NCI-H1436 treated with DMSO at 0.1 percent for 48 hours (cell line): ENCODE data around the gene IPO11.
"Not testable (repeated sequence)": the region's sequence is repeated elsewhere in the genome, so short reads cannot be mapped to it uniquely, and the experiment has no call there.

Source experiments
- DNase-seq: peaks from one replicate; lab custom pipeline; 2025; lab: John Stamatoyannopoulos, UW

The IPO11 gene

DNA sequence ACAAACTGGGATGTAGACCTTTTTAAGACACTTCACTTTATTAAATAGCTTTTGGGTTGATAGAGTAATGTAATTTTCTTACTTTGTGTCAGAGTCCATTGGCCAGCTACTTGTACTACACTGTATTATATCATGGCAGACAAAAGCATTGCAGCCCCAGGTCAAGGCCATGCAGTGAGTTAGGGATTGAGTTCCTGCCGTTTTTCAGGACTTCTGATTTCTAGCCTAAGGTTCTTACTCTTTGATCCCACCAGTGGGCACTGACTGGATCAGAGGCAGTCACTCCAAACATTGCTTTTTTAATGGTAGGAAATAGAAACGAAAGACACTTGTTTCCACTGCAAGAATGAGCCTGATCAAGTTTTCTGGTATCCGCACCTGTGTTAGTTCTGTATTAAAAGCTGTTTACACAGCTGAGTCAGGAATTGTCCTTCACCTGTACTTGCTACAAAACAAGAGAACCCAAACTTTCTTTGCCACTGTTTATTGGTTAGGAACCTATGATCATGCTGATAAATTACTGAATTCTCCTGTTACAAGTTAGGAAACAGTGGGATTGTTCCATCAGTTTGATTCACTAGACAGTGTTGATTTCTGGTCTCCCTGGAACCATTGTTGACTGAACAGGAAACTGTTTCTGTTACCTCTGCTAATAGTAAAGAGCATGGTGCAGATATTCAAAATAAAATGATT lies 188.1 kb downstream of the IPO11 start:
- no peak for DNase-seq

DNA sequence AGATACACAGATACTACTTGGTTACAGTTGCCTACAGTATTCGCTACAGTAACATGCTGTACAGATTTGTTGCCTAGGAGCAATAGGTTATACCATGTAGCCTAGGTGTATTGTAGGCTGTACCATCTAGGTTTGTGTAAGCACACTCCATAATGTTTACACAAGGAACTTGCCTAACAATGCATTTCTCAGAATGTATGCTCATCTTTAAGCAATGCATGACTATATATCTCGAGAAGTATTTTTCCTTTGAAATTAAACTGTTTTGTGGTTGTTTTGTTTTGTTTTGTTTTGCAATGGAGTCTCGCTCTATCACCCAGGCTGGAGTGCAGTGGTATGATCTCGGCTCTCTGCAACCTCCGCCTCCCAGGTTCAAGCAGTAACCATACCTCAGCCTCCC lies 191.4 kb downstream of the IPO11 start:
- no peak for DNase-seq

DNA sequence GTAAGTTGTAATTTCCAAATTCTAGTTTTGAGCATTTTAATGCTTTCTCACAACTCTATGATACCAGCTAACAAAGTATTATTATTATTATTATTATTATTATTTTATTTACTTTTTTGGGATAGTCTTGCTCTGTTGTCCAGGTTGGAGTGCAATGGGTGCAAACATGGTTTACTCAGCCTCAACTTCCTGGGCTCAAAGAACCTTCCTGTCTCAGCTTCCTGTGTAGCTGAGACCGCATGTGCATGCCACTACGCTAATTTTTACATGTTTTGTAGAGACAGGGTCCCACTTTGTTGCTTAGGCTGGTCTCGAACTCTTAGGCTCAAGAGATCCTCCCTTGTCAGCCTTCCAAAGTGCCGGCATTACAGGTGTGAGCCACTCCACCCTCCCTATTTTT lies 193.1 kb downstream of the IPO11 start:
- DNase-seq = no peak

DNA sequence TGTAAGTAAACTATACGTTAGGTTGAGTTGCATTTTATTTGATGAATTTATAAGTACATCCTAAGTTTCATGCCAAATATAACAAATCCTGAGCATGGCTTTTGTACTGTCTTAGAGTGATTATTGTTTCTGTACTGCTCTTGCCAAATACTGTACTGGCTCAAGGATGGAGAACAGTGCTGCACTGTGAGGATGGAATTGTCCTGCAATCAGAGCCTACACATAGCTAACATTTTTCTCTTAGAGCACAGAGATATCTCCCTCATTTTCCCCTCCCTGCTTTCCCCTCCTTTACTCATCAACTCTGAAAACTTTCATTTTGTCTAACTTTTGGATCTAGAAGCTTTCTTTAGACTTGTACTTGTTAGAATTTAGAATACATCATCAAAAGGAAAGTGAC lies 194.3 kb downstream of the IPO11 start:
- no peak for DNase-seq

- no peak for DNase-seq
Measured at GRCh38 chr5:62607615-62608014, 195.1 kb downstream of the IPO11 start.

GRCh38 chr5:62608529-62609511 lies 196.3 kb downstream of the IPO11 start:
- DNase-seq = no peak

GRCh38 chr5:62614355-62614754 lies 201.8 kb downstream of the IPO11 start:
- no peak for DNase-seq

DNA sequence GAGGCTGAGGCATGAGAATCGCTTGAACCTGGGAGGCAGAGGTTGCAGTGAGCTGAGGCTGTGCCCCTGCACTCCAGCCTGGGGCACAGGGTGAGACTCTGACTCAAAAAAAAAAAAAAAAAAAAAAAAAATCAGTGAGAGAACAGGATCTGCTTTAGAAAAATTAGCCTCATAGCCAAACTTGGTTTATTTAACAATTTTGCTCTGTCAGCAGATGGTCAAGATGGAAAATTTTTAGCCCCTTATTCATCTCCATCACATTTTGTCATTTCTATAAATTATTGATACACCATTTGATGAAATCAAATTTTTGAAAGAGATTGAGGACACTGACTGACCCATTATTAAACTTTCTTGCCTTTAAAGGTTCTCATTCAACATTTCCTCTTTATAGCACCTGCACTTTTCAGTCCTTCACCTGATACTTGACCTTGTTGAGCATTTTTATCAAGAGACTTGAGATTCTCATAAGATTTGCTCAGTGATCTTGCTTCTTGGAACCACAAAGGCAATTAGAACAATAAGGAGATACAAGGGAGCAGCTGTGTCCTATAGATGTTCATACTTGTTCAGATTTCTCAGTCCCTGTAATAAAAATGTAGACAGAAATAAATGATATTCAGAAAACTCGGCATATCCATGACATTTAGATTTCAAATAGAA lies 204.2 kb downstream of the IPO11 start:
- no peak for DNase-seq

- no peak for DNase-seq
Measured at GRCh38 chr5:62617943-62618342, 205.4 kb downstream of the IPO11 start.

- DNase-seq = no peak
Measured at GRCh38 chr5:62620761-62621160, 208.2 kb downstream of the IPO11 start.

DNA sequence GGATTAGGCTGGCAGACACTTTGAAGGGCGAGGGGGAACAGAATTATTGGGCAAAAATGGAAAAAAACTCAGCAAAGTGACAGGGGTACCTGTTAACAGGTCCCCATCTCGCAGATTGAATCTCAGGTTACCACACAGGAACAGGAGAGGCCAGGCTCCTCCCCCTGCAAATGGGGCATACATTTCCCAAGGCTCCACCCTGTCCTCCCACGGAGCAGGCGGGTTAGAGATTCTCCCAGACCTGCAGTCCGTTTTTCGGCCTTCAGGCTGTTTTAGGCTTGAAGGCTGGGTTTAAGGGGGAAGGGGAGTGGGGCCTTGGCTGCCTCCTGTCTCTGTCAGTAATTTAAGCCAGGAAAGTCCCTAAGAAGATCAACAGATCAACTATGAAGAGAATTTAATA lies 208.7 kb downstream of the IPO11 start:
- no peak for DNase-seq

DNA sequence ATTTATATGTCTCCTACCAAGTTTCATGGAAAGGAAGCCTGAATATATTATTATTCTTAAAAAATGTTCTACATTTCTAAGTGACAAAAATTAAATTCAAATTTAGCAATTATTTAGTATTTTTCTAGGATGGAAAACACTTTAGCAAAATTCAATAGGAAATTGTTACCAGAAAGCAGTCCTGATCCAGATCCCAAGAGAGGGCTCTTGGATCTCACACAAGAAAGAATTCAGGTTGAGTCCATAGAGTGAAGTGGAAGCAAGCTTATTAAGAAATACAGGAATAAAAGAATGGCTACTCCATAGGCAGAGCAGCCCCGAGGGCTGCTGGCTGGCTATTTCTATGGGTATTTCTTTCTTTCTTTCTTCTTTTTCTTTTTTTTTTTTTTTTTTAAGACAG lies 210.7 kb downstream of the IPO11 start:
- DNase-seq = no peak

DNA sequence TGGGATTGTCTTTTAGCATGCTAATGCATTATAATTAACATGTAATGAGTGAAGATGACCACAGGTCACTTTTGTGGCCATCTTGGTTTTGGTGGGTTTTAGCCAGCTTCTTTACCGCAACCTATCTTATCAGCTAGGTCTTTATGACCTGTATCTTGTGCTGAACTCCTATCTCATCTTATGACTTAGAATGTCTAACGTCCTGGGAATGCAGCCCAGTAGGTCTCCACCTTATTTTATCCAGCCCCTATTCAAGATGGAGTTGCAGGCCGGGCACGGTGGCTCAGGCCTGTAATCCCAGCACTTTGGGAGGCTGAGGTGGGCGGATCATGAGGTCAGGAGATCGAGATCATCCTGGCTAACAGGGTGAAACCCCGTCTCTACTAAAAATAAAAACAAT lies 211.9 kb downstream of the IPO11 start:
- not testable (repeated sequence) for DNase-seq

GRCh38 chr5:62626534-62626933 lies 214.0 kb downstream of the IPO11 start:
- DNase-seq = no peak

- DNase-seq = no peak
Measured at GRCh38 chr5:62627121-62627520, 214.6 kb downstream of the IPO11 start.

GRCh38 chr5:62627901-62628300 lies 215.3 kb downstream of the IPO11 start:
- no peak for DNase-seq

DNA sequence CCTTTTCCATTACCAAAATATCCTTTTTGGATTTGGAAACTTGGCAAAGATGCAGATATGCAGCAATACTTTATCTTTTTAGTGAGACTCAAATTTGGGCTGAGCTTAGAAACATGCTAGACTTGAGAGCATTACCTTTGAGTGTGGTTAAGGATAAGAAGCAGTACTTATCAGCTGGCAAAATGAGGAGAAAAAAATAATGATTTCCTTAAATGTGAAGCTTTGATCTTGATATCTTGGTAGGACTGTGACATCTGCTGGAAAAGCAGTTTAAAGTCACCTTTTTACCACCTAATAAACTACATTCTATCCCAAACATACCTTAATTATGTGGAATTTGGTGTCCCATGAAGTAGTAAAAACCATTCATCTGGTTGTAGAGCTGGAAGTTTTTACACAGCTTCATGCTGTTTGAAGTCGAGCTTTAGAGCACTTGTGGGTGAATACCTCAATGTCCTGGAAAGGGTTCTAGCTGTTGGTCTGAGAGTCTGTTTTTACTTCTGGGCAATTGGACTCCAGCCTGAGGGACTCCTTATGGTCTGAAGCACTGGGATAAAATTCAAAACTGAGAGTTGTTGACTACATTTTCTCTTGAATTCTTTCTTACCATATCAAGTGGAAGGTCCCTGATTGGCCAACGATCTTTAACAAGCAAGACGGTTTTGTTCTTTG lies 219.5 kb downstream of the IPO11 start:
- DNase-seq = no peak

DNA sequence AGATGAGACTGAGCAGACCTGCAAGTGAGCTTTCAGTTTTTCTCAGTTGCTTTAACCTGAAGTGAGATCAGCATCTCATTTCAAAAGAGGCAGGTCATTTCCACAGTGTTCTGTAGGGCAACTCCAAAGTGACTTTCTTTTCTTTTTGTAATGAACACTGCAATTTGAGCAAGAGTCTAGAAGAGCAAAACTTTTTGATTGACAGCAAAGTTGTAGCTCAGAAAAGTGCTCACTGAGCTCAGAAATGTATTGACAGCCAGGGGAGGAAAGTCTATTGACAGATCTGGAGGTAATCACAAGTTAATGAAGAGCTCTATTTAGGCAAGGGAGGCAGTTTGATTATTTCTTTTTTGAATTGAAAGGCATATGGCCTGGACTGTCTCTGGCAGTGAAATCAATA lies 220.7 kb downstream of the IPO11 start:
- no peak for DNase-seq

DNA sequence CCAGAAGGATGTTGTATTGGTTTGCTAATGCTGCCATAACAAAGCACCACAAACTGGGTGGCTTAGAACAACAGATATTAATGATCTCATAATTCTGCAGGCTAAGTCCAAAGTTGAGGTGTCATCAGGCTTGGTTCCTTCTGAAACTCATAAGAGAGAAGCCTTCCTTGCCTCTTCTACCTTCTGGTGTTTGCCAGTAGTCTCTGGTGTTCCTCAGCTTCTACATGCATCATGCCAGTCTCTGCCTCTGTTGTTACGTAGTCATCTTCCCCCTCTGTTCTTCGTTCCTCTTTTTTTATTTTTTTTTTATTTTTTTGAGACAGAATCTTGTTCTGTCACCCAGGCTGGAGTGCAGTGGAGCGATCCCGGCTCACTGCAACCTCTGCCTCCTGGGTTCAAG lies 227.9 kb downstream of the IPO11 start:
- no peak for DNase-seq

GRCh38 chr5:62642468-62642867 lies 229.9 kb downstream of the IPO11 start:
- DNase-seq = no peak

- DNase-seq = no peak
Measured at GRCh38 chr5:62643556-62644451, 231.2 kb downstream of the IPO11 start.
